GM19240 (cell line): Measurements from ENCODE around the gene SLC6A18.

ENCODE experiments used
- DNase-seq: peaks from one replicate; pipeline ENCODE4 v3.0.0; 2011; ENCODE audit warnings: low spot score; ENCODE audit not compliant: insufficient read length

The SLC6A18 gene, protein sequence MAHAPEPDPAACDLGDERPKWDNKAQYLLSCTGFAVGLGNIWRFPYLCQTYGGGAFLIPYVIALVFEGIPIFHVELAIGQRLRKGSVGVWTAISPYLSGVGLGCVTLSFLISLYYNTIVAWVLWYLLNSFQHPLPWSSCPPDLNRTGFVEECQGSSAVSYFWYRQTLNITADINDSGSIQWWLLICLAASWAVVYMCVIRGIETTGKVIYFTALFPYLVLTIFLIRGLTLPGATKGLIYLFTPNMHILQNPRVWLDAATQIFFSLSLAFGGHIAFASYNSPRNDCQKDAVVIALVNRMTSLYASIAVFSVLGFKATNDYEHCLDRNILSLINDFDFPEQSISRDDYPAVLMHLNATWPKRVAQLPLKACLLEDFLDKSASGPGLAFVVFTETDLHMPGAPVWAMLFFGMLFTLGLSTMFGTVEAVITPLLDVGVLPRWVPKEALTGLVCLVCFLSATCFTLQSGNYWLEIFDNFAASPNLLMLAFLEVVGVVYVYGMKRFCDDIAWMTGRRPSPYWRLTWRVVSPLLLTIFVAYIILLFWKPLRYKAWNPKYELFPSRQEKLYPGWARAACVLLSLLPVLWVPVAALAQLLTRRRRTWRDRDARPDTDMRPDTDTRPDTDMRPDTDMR

DNA sequence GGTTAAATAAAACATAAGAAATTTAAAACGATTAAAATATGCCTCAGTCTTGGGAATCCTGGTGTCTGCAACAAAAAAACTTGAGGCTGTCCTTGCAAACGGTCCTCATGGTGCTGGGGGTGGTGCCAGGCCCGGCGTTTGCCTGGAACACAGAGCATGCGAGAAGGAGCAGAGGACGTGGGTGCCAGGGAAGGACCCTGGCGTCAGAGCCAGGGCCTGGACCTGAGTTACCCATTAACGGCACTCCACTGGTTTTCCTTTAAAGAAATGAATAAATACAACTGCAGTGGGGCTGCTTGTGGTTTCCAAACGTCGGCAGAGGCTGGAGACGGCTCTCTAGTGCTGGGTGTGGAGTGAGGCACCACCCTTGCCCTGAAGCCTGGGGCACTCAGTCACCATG is at the start of gene SLC6A18:
Gene SLC6A18 (plus strand): TSS at position 301 of the 400 bp plus-strand sequence. CDS start 97 bp downstream, at position 398.
- no peak for DNase-seq

DNA sequence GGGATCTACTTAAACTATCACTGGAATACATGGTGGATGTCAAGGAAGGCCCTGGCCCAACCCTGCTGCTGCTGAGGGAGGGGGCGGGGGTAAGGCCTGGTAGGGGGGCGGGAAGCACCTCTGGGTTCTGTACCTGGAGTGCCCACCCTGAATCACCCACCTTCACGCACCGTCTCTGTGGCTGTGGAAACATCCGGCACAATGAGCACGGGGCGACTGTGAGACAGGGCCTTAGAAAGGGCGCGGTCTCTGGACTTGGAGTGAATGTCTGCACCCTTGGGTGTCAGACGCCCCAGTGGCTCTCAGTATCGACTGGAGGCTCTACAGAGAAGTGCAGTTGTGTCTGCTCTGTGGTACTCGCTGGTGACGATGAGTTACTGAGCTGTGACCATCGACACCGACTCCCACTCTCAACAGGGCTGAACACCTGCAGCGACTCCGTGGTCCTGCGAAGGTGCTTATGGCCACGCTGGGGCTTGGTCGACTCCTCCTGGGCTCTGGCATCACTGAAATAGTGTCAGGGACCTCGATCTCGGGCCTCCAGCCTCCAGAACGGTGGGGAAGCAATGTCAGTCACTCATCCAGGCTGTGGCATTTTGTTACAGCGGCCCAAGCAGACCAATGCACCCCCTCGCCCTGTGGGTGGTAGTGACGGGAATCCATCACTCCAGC is 49.2 kb upstream of the SLC6A18 start:
- no peak for DNase-seq

DNA sequence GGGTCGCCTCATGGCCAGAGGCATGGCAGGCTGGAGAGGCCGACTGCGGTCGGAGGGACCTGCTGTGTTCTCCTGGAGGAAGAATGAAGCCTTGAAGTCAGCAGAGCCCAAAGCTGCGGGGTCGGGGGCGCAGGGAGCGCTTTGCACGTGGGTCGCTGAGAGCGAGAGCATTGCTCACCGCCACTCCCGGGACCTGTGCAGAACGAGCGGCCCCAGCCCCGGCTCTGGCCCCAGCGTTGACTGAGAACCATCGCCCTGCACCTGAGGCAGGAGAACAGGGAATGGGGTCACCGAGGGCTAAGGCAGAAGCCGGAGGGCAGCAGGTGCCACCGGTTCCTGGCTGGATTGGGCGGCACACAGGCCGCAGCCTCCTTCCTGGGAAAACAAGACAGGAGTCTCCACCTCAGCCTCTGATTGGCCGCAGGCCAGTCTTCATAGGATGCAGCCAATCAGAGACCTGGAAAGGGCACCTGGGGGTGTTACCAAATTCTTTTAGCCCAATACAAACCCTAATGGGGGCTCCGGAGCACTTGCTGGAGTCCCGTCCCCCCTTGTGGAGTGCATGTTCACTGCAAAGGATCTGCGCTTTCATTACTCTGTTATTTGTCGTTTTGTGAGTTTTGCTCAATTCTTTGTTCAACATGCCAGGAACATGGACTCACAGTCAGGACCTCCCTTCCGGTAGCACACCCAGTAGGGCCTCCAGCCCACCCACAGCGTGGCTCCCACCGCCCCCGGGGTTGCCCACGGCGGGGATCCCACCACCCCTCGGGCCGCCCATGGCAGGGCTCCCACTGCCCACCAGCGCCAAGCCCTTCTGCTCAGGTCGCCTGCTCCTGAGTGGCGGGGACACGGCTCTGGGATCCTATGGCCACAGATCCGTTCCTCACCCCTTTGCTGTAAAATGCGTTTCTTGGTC is 48.4 kb upstream of the SLC6A18 start:
- DNase-seq = no peak

DNA sequence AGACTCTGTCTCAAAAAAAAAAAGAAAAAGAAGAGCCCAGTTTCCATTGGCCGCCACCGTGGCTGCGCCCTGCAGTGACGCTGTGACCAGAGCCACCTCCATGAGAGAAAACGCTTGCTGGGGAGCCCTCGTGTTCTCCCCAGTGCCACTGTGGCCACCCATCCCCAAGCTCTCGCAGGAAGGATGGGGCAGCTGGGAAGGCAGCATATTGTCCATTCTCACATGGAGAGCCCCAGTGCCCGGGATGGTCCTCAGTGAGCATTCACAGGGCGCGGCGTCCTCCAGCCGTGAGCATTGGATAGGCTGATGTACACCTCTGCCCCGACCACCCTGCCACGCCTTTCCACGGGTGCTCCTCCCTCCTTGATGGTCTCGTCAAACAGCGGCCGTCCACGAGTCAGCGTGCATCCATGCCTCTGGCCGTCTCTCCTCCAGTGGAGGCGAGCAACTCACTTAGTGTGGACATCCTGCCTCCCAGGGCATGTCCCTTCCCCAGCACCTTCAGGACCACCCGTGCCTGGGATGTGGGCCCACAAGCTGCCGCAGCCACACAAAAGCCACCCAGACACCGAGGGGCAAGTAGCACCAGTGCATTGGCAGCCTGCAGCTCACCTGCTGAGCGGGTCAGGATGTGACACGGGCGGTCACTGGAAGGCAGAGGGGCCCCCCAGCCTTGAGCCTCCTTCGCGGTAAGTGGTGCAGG is 47.2 kb upstream of the SLC6A18 start:
- DNase-seq = no peak

DNA sequence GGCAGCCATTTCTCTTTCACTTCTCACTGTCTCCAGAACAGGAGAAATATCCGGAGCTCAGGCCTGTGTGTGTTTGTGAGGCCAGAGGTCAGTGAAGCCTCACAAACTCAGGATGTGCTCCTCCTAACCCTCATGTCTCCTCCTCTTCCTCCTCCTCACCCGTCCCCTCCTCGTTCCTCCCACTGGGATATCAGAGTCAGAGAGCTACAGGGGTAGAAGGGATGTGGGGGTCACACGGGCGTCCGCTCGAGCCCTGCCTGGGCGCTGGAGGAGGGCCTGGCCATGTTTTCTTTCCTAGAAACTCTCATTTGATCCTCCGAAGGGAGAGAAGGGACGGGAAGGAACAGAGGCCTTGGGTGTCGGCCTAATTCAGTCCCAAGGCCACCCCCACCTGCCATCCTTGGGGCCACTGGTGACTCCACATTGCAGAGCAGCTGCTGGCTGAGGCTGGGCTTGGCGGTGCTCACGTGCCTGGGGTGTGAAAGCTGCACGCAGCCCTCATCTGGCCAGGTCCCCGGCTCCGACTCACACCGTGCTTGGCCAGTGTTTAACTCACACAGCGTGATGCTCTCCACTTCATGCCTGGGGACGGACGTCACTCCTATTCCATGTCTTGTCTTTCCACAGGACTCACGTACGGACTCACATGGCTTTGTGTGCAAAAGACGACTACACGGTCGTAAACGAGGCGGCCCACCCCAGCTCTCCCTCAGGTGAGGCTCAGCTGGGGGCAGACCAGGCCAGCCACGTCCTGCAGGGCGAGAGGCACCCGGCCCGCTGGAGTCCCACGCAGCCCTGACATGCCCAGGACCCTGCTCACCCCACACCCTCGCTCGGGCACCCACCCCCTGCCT is 46.4 kb upstream of the SLC6A18 start:
- no peak for DNase-seq

DNA sequence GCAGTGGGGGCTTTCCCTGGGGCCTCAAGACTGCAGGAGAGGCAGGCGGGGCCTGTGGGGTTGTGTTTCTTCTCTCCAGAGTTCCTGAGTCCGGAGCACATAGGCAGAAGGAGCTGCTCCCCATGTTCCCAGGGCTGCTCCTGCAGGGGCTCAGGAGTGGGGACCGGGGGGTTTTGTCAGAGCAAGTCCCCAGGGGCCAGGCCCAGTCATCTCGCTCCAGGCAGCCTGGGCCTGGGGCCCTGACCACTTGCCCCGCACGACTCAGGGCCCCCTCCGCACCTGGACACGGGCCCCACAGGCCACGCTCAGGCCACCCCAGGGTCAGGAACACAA is 45.8 kb upstream of the SLC6A18 start:
- DNase-seq = no peak

DNA sequence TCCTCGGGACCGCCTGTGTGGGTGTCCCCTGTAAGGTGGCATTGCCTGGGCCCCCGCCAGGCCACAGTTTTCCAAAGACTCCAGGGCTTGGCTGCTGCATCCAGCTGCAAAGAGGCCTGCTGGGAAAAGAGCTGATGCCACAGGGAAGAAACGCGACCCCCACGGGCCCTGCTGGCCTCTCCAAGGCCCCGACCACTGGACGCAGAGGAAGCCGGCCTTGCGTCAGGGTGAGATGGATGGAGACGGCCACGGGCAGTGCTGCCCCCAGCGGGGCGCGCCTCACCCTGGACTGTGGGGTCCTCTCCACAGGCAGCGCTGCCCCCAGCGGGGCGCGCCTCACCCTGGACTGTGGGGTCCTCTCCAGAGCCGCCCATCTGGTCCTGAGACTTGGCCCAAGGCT is 45.1 kb upstream of the SLC6A18 start:
- no peak for DNase-seq

DNA sequence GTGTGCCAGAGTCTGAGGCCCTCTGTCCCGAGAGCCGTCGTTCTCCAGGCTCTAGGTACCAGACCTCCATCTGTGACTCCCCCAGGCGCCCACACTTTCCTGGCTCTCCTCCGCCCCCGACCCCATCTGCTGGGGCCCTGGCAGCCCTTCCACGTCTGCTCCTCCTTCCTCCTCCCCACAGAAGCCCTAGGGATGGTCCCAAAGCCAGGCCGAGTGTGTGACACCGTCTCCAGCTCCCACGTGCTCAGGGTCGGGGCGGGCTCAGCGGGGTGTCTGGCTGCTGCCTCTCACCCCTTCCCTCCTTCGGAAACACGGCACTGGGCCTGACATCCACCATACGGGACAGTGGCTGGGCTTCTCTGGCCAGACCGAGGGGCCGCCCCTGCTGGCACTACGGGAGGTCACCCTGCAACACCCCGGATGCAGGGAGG is 44.3 kb upstream of the SLC6A18 start:
- DNase-seq = no peak

DNA sequence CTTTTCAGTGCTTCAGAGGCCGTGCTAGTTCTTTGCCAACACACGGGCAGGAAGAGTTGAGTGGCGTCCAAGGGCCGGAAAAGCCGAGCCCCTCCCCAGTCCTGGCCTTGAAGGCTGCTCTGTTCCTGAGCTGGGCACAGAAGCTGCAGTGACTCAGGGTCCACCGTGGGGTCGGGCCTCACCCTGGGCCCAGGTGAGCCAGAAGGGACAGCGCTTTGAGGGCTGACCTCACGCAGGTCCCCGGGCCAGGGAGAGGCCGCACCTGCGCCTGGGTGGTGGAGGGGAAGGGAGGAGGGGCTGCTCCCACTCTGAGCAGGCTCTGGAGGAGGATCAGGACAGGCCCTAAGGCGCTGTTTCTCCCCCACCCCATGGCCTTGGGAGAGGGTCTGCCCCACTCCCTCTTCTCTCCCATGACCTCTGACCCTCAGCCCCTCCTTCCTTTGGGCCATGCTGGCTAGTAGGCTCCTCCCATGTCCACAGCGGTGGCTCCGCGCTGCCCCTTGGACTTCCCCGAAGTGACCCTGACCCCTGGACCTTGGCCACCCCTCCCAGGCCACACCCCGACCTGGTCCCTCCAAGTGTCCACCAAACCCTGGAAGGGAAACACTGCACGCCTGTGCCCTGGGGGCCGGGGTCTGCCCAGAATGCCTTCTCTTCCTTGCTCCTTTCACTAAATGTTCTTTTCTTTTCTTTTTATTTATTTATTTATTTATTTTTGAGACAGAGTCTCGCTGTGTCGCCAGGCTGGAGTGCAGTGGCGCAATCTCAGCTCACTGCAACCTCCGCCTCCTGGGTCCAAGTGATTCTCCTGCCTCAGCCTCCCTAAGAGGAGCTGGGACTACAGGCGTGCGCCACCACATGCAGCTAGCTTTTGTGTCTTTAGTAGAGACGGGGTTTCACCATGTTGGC is 43.5 kb upstream of the SLC6A18 start:
- DNase-seq = no peak

DNA sequence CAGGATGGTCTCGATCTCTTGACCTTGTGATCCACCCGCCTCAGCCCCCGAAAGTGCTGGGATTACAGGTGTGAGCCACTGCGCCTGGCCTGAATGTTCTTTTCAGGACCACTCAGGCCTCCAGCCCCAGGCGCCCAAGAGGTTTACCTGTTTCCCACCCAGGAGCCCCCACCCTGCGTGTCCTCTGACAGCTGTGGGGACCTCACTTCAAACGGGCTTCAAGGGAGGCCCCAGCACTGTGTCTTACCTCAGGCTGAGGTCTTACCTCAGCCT is 42.9 kb upstream of the SLC6A18 start:
- no peak for DNase-seq

DNA sequence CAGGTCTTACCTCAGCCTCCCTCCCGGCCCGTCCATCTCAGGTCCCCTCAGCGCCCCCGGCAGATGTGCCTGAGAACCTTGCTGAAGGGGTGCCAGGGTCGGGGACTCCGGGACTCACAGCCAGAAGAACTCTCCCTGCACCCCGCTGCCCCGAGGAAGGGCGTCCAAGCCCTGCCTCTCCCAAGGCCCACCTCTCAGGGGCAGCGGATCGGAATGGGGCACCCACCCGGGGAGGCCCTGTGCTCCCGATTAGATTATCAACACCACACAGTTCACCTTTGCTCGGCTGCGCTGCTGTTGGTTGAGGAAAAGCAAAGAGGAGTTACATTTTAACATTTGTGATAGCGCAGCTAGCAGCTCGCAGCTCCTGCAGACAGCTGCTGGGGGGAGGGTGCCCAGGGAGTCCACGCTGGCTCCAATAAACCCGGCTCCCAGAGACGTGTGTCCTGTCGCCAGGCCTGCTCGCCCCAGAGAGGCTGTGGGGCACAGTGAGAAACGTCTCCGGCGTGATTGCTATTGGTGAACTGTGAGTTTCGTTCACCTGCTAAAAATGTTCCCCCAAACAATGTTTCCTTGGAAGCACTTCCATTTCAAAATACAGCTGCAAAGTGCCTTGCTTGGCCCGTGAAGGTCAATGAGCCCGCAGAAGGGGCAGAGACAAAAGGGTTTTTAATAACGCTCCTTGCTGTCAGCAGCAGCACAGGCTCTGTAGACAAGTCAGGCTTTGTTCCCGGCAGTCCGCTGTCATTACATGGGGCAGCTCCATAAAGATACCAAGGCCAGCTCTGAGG is 42.4 kb upstream of the SLC6A18 start:
- no peak for DNase-seq

DNA sequence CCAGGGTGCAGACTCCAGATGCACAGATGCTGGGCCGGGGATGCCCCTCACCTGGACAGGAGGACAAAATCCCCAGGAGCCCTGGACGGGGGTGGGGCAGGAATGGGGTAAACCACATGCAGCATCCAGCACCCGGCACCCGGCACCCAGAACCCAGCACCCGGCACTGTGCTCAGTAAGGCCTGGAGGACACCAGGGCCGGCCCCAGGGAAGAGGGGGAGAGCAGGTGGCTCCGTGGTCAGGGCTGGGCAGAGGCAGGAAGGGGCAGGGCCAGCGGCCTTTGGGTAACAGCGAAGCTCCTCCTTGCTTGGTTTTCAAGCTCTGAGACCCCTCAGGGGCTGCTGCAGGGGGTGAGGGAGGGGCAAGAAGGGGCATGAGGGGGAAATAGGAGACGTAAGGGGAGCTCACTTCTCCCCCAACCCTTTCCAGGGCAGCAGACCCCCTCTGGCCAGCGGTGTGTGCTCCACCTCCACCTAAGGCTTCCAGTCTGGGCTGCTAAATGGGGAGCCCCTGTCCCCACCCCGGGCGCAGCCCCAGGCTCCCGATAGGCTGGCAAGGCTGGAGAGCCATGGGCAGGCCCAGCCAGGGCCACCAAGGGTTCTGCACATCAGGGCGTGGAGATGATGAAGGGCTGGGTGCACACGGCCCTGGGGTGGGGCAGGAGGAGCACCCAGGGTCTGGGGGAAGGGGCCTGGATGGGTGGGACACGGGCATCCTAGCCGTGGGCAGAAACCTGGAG is 41.6 kb upstream of the SLC6A18 start:
- DNase-seq = no peak

DNA sequence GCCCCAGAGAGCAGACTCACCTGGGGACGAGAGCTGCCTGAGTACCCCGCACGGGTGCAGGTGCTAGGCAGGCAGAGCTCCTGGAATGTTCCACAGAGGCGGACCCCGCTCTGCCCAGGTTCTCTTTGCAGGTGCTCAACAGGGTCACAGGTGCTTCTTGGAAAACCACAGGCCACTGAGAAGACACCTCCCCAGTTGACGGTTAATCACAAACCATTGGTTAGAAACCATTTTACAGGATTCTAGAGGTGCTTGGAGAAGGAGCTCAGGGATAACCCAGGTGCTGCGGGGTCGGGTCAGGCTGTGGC is 41.1 kb upstream of the SLC6A18 start:
- no peak for DNase-seq

DNA sequence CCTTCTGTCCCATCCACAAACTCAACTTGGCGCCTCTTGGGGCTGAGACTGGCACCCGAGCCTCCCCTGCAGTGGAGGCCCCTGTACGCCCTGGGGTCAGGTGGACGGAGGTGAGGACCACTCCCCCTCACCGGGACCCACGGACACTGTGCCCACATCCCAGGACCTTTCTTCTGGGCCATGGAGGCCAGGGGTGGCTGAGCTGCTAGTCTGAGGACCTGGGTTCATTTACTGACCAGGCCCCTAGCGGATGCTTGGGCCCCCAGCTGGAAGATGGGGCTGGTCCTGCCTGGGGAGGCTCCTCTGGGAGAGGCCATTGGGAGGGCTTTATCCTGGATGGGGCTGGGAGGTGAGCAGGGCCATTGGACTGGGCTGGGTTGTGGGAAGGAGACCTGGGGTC is 40.7 kb upstream of the SLC6A18 start:
- DNase-seq = no peak

DNA sequence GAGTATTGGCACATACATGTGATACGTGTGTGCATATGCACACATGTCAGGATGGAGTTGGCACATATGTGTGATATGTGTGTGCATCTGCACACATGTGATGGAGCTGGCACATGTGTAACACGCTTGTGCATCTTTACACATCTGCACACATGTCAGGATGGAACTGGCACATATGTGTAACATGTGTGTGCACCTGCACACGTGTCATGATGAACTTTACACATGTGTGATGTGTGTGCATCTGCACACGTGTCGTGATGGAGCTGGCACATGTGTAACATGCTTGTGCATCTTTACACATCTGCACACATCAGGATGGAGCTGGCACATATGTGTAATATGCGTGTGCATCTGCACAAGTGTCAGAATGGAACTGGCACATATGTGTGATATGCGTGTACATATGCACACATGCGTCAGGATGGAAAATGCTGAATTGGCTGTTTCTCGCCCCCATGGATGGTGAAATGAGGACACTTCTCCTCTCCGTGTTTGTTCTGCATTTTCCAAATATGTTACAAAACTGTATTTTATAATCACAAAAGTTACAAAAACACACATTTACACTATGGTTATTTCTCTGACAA is 40.0 kb upstream of the SLC6A18 start:
- no peak for DNase-seq

DNA sequence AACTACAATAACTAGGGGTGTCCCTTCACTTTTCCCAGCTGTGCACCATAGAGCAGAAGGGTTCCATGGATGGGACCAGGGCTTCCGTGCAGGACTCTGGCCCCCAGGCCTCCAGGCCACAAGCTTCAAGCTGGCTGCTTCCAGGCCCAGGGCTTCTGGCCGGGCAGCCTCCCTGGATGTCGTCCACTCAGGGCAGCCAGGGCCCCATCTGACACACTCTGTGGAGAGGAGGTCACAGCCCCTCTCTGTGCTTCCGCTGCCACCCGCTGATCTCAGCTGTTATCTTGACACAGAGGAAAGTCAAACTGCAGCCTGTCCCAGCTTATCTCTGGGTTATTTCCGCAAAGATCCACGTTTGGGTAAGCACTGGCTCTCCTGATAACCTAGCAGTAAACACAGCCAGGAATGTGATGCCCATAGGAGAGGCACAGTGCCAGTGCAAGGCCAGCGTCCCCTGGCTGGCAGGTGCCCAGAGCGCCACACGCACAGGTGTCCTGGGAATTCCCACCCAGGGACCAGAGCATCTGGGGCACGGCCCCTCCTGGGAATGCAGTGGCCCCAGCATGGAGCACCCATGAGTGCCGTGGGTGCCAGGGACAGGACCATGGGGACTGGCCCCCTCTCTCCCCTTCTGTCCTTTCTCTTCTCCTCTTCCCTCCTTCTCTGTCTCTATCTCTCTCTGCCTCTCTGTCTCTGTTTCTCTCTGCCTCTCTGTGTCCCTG is 39.4 kb upstream of the SLC6A18 start:
- DNase-seq = no peak
